Measurements from ENCODE around the gene IFNLR1.

DNA sequence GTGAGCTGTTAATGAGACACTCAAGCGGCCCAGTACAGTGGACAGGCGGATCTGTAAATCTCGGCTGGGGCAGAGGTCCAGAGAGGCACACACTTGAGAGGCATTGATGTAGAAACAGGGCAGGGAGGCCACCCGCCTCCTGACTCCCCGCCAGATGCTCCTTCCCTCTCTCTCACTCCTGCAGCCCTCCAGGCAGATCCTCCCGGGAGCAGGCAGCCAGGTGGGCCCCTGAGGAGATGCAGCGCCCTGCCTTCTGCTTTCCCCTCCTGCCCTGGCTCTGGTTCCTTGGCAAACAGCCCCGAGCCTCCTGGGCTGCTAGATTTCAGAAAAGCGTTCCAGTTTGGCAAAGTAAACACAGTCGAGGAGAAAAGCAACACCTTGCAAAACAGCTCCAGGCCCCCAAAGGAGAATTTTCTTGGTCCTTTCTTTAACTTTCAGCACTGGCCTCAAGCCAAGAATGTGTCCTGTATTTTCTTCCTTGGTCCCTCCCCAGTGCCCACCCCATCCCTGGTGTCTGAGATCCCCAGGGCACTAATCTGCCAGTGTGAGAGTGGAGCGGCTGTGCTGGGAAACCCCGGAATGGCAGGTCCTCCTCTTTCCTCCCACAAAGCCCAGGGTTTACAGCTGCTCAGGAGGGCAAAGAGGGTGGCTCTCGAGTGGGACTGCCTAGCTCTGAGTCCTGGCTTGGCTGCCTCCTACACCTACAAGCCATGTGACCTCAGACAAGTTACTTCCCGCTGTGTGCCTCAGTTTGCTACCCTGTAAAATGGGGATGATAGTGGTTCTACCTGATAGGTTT, 29.4 kb upstream of the IFNLR1 start:
- TF ChIP-seq ZNF70 (CRISPR knock-in tag; IDR thresholded peaks at IDR 0.05), result peak; percentile 61; the same call in 1 of the 2 replicates
- TF ChIP-seq TCF4 (CRISPR knock-in tag; IDR thresholded peaks at IDR 0.05; ENCODE audit: borderline replicate concordance), result no peak; the same call in 1 of the 2 replicates
- no peak for TF ChIP-seq RARB (CRISPR knock-in tag; IDR thresholded peaks at IDR 0.05)
- TF ChIP-seq PATZ1 (CRISPR knock-in tag; IDR thresholded peaks at IDR 0.05; ENCODE audit: borderline replicate concordance), result no peak
- TF ChIP-seq, protein P1, sequence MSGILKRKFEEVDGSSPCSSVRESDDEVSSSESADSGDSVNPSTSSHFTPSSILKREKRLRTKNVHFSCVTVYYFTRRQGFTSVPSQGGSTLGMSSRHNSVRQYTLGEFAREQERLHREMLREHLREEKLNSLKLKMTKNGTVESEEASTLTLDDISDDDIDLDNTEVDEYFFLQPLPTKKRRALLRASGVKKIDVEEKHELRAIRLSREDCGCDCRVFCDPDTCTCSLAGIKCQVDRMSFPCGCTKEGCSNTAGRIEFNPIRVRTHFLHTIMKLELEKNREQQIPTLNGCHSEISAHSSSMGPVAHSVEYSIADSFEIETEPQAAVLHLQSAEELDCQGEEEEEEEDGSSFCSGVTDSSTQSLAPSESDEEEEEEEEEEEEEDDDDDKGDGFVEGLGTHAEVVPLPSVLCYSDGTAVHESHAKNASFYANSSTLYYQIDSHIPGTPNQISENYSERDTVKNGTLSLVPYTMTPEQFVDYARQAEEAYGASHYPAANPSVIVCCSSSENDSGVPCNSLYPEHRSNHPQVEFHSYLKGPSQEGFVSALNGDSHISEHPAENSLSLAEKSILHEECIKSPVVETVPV (CRISPR knock-in tag; IDR thresholded peaks at IDR 0.05), result no peak
- TF ChIP-seq OSR1 (CRISPR knock-in tag; IDR thresholded peaks at IDR 0.05), result no peak
- TF ChIP-seq ARNTL (CRISPR knock-in tag; IDR thresholded peaks at IDR 0.05; ENCODE audit: borderline replicate concordance, low read depth), result no peak
- TF ChIP-seq ZNF565 (CRISPR knock-in tag; conservative IDR thresholded peaks at IDR 0.05; ENCODE audit: low read depth), result no peak
- TF ChIP-seq GLIS3 (CRISPR knock-in tag; IDR thresholded peaks at IDR 0.05), result no peak
- TF ChIP-seq ZFP30 (CRISPR knock-in tag; IDR thresholded peaks at IDR 0.05), result no peak
- TF ChIP-seq ZFP3 (CRISPR knock-in tag; IDR thresholded peaks at IDR 0.05), result no peak
- TF ChIP-seq, protein P2, sequence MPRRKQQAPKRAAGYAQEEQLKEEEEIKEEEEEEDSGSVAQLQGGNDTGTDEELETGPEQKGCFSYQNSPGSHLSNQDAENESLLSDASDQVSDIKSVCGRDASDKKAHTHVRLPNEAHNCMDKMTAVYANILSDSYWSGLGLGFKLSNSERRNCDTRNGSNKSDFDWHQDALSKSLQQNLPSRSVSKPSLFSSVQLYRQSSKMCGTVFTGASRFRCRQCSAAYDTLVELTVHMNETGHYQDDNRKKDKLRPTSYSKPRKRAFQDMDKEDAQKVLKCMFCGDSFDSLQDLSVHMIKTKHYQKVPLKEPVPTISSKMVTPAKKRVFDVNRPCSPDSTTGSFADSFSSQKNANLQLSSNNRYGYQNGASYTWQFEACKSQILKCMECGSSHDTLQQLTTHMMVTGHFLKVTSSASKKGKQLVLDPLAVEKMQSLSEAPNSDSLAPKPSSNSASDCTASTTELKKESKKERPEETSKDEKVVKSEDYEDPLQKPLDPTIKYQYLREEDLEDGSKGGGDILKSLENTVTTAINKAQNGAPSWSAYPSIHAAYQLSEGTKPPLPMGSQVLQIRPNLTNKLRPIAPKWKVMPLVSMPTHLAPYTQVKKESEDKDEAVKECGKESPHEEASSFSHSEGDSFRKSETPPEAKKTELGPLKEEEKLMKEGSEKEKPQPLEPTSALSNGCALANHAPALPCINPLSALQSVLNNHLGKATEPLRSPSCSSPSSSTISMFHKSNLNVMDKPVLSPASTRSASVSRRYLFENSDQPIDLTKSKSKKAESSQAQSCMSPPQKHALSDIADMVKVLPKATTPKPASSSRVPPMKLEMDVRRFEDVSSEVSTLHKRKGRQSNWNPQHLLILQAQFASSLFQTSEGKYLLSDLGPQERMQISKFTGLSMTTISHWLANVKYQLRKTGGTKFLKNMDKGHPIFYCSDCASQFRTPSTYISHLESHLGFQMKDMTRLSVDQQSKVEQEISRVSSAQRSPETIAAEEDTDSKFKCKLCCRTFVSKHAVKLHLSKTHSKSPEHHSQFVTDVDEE (CRISPR knock-in tag; IDR thresholded peaks at IDR 0.05), result no peak
- no peak for TF ChIP-seq CSDC2 (CRISPR knock-in tag; IDR thresholded peaks at IDR 0.05)

All from SK-N-SH treated with all-trans-retinoic acid at 6 μM for 48 hours (cell line).